ENCODE results near the gene ARMC10.

ARMC10 gene

DNA sequence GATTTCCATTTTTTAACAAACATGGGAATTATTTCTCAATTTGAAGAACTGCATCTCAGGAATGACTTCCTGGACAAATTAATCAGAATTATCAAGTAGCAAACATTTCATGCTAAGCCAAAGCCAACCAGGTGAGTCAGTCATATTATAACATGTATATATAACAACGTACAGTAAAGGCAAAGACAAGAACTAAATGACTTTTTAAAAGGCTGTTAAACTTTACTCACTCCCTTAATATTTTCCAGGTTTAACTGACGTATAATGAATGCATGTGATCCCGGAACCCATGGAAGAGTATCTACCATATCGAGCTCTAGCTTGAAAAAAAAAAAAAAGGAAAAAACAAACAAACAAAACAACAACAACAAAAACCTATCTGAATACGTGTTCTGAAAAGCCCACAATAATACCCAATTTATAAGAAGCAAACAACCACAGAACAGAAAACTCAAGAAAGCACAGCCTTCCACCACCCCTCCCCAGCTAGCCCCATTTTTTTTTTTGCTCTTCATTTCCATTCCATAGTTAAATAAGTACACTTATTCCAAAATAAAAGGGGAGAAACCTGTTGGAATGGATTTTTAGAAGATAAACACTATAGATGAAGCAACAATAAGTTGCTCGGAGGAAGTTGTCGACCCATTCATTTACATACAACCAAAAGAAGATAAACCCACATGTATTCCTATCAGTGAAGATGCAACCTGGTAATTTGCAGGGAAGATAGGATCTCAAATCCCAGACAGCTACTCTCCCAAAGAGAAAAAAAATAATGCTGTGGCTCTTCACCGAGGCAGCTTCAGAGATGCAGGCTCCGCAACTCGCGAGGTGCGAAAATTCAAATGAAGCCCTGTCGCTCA lies 73.4 kb downstream of the ARMC10 start:
- DNase-seq (ENCODE audit: insufficient read length, low spot score): no peak
- no peak for FAIRE-seq
- no peak for TF ChIP-seq POLR2A (IDR thresholded peaks at IDR 0.05; ENCODE audit: low read depth, low read length)
